Subcutaneous adipose tissue (tissue), 4 donors: ENCODE results near the gene TRANK1. TPM values are rescaled to one million over a fixed set of nuclear protein-coding genes. Genes with fewer than 3 reads are reported as not detected.

Experiments
- total RNA-seq, 4 donors: library from RNA; depleted of rRNA; stranded (reverse); fragments of >200 nt; gene quantifications; one replicate each; pipeline ENCODE4 v1.1.0, GENCODE V29; 2016
- TF ChIP-seq, protein P1 (sequence below): fragments of 450-650 bp; IDR thresholded peaks from one replicate; pipeline ENCODE4 v1.5.1; 2016; ENCODE audit warnings: low read depth, mild to moderate bottlenecking, control low read depth, antibody characterized with exemption, moderate library complexity

Gene TRANK1
- total RNA-seq, 4 donors from 2014 or later = 9.1 to 25.0 (median 17.7) TPM

DNA sequence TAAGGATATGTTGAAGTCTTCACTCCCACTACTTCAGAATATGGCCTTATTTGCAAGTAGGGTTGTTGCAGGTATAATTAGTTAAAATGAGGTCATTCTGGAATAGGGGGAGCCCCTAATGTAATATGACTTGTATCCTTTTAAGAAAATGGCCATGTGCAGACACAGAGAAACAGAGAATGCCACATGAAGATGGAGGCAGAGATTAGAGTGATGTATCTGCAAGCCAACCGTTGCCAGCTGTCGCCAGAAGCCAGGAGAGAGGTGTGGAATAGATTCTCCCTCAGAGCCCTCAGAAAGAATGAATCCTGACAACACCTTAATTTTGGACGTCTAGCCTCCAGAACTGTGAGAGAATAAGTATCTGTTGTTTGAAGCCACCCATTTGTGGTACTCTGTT, 11.3 kb upstream of the TRANK1 start:
- TF ChIP-seq, protein P1, sequence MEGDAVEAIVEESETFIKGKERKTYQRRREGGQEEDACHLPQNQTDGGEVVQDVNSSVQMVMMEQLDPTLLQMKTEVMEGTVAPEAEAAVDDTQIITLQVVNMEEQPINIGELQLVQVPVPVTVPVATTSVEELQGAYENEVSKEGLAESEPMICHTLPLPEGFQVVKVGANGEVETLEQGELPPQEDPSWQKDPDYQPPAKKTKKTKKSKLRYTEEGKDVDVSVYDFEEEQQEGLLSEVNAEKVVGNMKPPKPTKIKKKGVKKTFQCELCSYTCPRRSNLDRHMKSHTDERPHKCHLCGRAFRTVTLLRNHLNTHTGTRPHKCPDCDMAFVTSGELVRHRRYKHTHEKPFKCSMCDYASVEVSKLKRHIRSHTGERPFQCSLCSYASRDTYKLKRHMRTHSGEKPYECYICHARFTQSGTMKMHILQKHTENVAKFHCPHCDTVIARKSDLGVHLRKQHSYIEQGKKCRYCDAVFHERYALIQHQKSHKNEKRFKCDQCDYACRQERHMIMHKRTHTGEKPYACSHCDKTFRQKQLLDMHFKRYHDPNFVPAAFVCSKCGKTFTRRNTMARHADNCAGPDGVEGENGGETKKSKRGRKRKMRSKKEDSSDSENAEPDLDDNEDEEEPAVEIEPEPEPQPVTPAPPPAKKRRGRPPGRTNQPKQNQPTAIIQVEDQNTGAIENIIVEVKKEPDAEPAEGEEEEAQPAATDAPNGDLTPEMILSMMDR = no peak

DNA sequence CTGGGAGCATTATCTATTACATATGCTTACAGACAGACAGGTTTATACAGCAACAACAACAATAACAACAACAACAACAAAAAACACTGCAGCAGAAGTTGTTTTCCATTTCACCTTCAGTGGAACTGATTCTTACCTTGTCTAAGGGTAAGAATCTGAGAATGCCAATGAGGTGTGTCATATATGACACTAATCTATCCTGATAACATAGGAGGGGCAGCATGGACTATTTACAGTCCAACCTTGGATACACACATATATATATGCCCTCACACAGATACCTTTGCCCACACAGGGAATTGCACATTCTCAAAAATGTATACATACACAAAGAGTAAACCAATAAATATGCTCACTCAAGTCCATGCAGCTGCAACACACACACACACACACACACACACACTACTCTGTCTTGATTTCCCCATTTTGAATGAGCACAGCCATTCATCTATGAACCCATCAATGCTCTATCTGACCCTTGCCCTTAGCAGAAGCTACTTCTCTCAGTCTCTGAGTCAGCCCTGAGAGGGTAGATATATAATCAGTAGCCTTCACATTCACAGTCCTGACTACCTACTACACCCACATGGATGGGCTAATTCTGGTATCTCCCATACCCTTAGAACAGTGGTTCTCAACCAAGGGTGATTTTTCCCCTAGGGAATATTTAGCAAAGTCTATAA, 9.7 kb upstream of the TRANK1 start:
- TF ChIP-seq, protein P1 = no peak

DNA sequence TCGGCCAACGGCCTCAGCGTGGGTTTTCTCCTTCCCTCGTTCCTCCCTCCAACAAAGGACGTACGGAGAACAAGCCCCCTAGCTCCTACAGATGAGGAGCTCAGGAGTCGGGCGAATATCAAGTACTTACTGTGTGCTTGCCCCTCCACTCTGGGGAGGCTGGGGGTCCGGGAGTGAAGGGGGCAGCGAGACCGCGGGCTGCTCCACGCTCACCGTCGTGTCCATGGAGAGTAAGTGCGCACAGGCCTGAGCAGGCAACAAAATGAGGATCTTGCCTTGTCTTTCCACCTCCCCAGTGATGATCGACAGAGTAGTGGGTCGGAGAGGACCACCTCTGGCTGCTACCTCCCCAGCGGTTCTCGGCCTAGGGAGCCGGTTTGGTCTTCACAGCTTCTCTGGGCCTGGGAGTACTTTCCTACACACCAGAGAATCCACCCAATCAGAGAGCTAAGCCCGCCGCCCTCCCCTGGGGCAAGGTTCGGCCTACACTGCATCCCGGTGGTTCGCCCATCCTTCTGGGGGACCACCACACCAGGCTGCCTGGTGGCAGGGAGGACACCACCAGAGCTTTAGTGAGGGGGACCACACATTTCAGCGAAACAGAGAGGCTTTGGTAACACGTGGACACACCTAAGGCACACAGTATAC, 603 bp upstream of the TRANK1 start:
- TF ChIP-seq, protein P1 = no peak

GRCh38 chr3:36944012-36944640, 728 bp downstream of the TRANK1 start:
- TF ChIP-seq, protein P1 = no peak

DNA sequence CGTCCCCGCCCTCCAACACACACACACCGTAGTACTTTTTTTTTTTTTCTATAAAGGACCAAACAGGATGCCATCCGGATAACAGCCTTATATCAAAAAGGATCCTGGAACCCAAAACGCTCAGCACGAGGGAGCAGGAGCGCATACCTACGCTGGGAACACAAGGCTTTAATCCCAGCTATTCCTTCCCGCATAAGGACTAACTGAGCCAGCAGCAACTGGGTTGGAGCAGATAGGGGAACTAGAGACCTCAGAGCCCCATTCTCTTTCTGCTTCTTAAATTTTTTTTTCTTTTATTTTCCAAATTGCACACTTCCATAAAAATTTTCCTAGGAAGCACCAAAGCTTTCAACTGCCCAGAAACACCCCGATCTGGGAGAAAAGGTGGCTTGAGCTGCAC, 1.3 kb downstream of the TRANK1 start:
- TF ChIP-seq, protein P1 = no peak

DNA sequence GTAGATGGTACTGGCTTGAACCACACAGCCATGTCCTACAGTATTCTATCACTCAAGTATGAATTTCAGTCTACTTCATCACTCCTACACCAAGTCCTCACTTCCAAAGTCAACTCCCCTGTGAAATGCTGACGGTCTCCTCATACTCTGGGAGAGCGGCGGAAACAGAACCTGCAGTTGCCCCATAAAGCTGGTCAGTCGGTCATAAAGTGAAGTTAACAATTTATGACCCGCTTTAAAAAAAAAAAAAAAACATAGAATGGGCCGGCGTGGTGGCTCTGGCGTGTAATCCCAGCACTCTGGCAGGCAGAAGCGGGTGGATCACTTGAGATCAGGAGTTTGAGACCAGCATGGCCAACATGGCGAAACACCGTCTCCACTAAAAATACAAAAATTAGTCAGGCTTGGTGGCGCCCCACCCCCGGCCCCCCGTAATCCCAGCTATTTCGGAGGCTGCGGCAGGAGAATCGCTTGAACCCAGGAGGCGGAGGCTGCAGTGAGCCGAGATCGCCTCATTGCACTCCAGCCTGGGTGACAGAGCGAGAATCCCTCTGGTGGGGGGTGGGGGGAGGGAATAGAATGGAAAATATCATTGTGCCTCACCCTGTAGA, 2.1 kb downstream of the TRANK1 start:
- TF ChIP-seq, protein P1 = no peak

DNA sequence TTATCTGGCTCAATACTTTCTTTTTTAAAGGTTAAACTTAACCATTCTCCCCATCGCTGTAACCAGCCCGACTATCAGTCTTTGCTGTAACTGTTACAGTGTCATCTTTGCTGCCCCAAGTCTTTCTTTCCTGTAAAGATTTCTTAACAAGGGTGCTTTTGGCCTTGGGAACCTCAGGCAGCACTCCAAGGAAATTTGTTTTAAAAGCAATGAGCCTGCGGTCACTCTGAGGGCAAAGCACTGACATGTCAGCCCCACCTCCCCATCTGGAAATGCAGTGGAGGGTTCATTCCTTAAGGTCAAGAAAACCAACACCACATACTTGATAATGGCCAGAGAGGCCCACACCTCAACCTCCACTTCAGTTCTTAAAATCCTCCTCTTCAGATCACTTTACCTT, 3.2 kb downstream of the TRANK1 start:
- TF ChIP-seq, protein P1 = no peak
